Prostate gland (tissue), 2 donors: ENCODE results near the gene KCNJ11.

ENCODE experiments used
- CTCF ChIP-seq, 4 experiments: fragments of 200-600 bp in 2 of 4; fragments of 450-650 bp in 2 of 4; sonication (generic) in 2 of 4; IDR thresholded peaks; 1 replicate in 3 of 4; 2 replicates in 1 of 4; pipeline ENCODE4 v1.5.1; 2016 to 2019; ENCODE audit warnings: antibody characterized with exemption in 4 of 4, mild to moderate bottlenecking in 2 of 4, moderate library complexity in 2 of 4
- POLR2A ChIP-seq: fragments of 450-650 bp; IDR thresholded peaks from one replicate; pipeline ENCODE4 v1.6.1; 2016; ENCODE audit warnings: antibody characterized with exemption, mild to moderate bottlenecking
- POLR2AphosphoS5 ChIP-seq: sonication (generic); formaldehyde crosslinking; IDR thresholded peaks from one replicate; pipeline ENCODE4 v1.6.1; 2017; ENCODE audit warnings: antibody characterized with exemption

GRCh38 chr11:17414317-17414737, 25.9 kb upstream of the KCNJ11 start:
- TF ChIP-seq CTCF (IDR thresholded peaks at IDR 0.05) (no peak), POLR2A (no peak), POLR2AphosphoS5 (no peak)
